Endothelial cell (in vitro differentiated cells): ENCODE measurements around the gene SLC38A10. TPM values are rescaled to one million over a fixed set of nuclear protein-coding genes. Genes with fewer than 3 reads are reported as not detected.

Experiments used
- DNase-seq: peaks from one replicate; pipeline ENCODE4 v3.0.0; 2021; ENCODE audit warnings: low spot score
- H3K27ac Mint-ChIP-seq: one replicate; pipeline ENCODE4 v1.8.0; 2021; ENCODE audit warnings: mixed read lengths, inconsistent platforms; ENCODE audit not compliant: unreplicated experiment
- H3K27me3 Mint-ChIP-seq: one replicate; pipeline ENCODE4 v1.8.0; 2021; ENCODE audit warnings: mild to moderate bottlenecking, moderate library complexity, mixed read lengths, inconsistent platforms; ENCODE audit not compliant: unreplicated experiment
- H3K36me3 Mint-ChIP-seq: one replicate; pipeline ENCODE4 v1.8.0; 2021; ENCODE audit warnings: mild to moderate bottlenecking, low read depth, mixed read lengths, inconsistent platforms; ENCODE audit not compliant: unreplicated experiment
- H3K4me1 Mint-ChIP-seq: one replicate; pipeline ENCODE4 v1.8.0; 2021; ENCODE audit warnings: mild to moderate bottlenecking, mixed read lengths, inconsistent platforms; ENCODE audit not compliant: unreplicated experiment
- H3K4me3 Mint-ChIP-seq: one replicate; pipeline ENCODE4 v1.8.0; 2021; ENCODE audit warnings: mild to moderate bottlenecking, mixed read lengths, inconsistent platforms; ENCODE audit not compliant: unreplicated experiment
- H3K9me3 Mint-ChIP-seq: one replicate; pipeline ENCODE4 v1.8.0; 2021; ENCODE audit warnings: mixed read lengths, inconsistent platforms; ENCODE audit not compliant: unreplicated experiment
- CTCF ChIP-seq: fragments of 200-600 bp; sonication (generic); IDR thresholded peaks from one replicate; pipeline ENCODE4 v1.5.0; 2021; ENCODE audit warnings: antibody characterized with exemption; ENCODE audit not compliant: unreplicated experiment
- total RNA-seq: library from RNA; stranded (reverse); fragmentation: NEBNext Ultra II Directional; extraction: Animal tissue kit (Norgen Biotek cat#: 25700); gene quantifications from one replicate; pipeline ENCODE4 v1.2.1, GENCODE V29; 2021; ENCODE audit not compliant: unreplicated experiment

SLC38A10 gene
- total RNA-seq, 1 donor from 2014 or later, result 57.2 TPM

- peaks cover 5% of the 10 kb centered on the region for H3K36me3 Mint-ChIP-seq
- peak overlapping the region; percentile 49 for H3K4me3 Mint-ChIP-seq
- peaks cover 9% of the 10 kb centered on the region for H3K4me1 Mint-ChIP-seq
- H3K27me3 Mint-ChIP-seq, result peaks cover 2% of the 10 kb centered on the region
- no peak for DNase-seq
- TF ChIP-seq CTCF, result no peak
- H3K27ac Mint-ChIP-seq, result no peak overlapping the region
- H3K9me3 Mint-ChIP-seq, result no peaks in the 10 kb centered on the region
Observed at GRCh38 chr17:81221371-81221841, 73.7 kb downstream of the SLC38A10 start.

GRCh38 chr17:81219476-81220180, 75.5 kb downstream of the SLC38A10 start:
- H3K4me3 Mint-ChIP-seq, result no peak overlapping the region
- peaks cover 5% of the 10 kb centered on the region for H3K36me3 Mint-ChIP-seq
- H3K9me3 Mint-ChIP-seq, result no peaks in the 10 kb centered on the region
- TF ChIP-seq CTCF, result no peak
- H3K4me1 Mint-ChIP-seq, result peaks cover 9% of the 10 kb centered on the region
- H3K27ac Mint-ChIP-seq, result no peak overlapping the region
- H3K27me3 Mint-ChIP-seq, result peaks cover 4% of the 10 kb centered on the region
- DNase-seq, result no peak

- no peak overlapping the region for H3K4me3 Mint-ChIP-seq
- peaks cover 9% of the 10 kb centered on the region for H3K4me1 Mint-ChIP-seq
- DNase-seq, result no peak
- peaks cover 4% of the 10 kb centered on the region for H3K27me3 Mint-ChIP-seq
- no peaks in the 10 kb centered on the region for H3K9me3 Mint-ChIP-seq
- no peak for TF ChIP-seq CTCF
- no peak overlapping the region for H3K27ac Mint-ChIP-seq
- peaks cover 5% of the 10 kb centered on the region for H3K36me3 Mint-ChIP-seq
Observed at GRCh38 chr17:81218991-81219390, 76.1 kb downstream of the SLC38A10 start.

- no peak overlapping the region for H3K27ac Mint-ChIP-seq
- no peak for DNase-seq
- no peaks in the 10 kb centered on the region for H3K9me3 Mint-ChIP-seq
- H3K27me3 Mint-ChIP-seq, result peaks cover 4% of the 10 kb centered on the region
- H3K4me1 Mint-ChIP-seq, result peaks cover 6% of the 10 kb centered on the region
- no peak overlapping the region for H3K4me3 Mint-ChIP-seq
- peaks cover 1% of the 10 kb centered on the region for H3K36me3 Mint-ChIP-seq
- TF ChIP-seq CTCF, result no peak
Observed at GRCh38 chr17:81218459-81218858, 76.6 kb downstream of the SLC38A10 start.

- H3K36me3 Mint-ChIP-seq, result no peaks in the 10 kb centered on the region
- no peak overlapping the region for H3K4me3 Mint-ChIP-seq
- peak overlapping the region; percentile 18 for H3K27ac Mint-ChIP-seq
- peaks cover 5% of the 10 kb centered on the region for H3K4me1 Mint-ChIP-seq
- H3K27me3 Mint-ChIP-seq, result peaks cover 4% of the 10 kb centered on the region
- no peak for TF ChIP-seq CTCF
- no peaks in the 10 kb centered on the region for H3K9me3 Mint-ChIP-seq
- DNase-seq, result no peak
Observed at GRCh38 chr17:81217491-81217890, 77.6 kb downstream of the SLC38A10 start.
